Left lung (tissue), 10 donors: ENCODE measurements around the gene SLC4A11. TPM values are rescaled to one million over a fixed set of nuclear protein-coding genes. Genes with fewer than 3 reads are reported as not detected.

Experiments used
- ATAC-seq: fragments of 200-7000 bp; cut with Tn5 transposase; one replicate; pipeline ENCODE4 v1.9.1; 2020; ENCODE audit warnings: moderate library complexity
- DNase-seq, 4 donors: peaks; one replicate each; pipeline ENCODE4 v3.0.0-alpha.2; 2013 to 2020
- H3K27ac ChIP-seq, 2 donors: fragments of 200-600 bp; sonication (generic) in 1 of 2; one replicate each; pipeline versions ENCODE4 v1.5.0 to v1.8.0; 2020 to 2021
- H3K27me3 ChIP-seq, 2 donors: fragments of 200-600 bp; sonication (generic) in 1 of 2; one replicate each; pipeline versions ENCODE4 v1.5.0 to v1.8.0; 2020 to 2021
- H3K36me3 ChIP-seq, 2 donors: fragments of 200-600 bp; sonication (generic) in 1 of 2; one replicate each; pipeline versions ENCODE4 v1.5.0 to v1.8.0; 2020 to 2021
- H3K4me1 ChIP-seq, 2 donors: fragments of 200-600 bp; one replicate each; pipeline ENCODE4 v1.8.0; 2021
- H3K4me3 ChIP-seq, 2 donors: fragments of 200-600 bp; sonication (generic) in 1 of 2; one replicate each; pipeline versions ENCODE4 v1.5.0 to v1.8.0; 2020 to 2021; ENCODE audit warnings: mild to moderate bottlenecking in 1 of 2
- H3K9me3 ChIP-seq, 2 donors: fragments of 200-600 bp; sonication (generic) in 1 of 2; one replicate each; pipeline versions ENCODE4 v1.5.0 to v1.8.0; 2020 to 2021
- intact Hi-C, 2 donors: fragments of 100-400 bp; cut with DNase I; formaldehyde crosslinking; loops; one replicate each; pipeline versions ENCODE4 v1.11.2 to v1.14.2; 2022
- polyA plus RNA-seq, 6 donors: library from polyadenylated mRNA; unstranded; fragments of 120-200 nt; gene quantifications; one replicate each; pipeline ENCODE4 v1.2.1, GENCODE V29; 2013; ENCODE audit not compliant: insufficient read length in 6 of 6
- total RNA-seq, 2 donors: library from RNA; stranded (reverse); fragmentation: NEBNext Ultra II Directional; extraction: Animal tissue kit (Norgen Biotek cat#: 25700); gene quantifications; one replicate each; pipeline ENCODE4 v1.2.1, GENCODE V29; 2021
- TF ChIP-seq, protein P1 (sequence below), 2 donors: fragments of 200-600 bp; sonication (generic) in 1 of 2; IDR thresholded peaks; one replicate each; pipeline versions ENCODE4 v1.5.0 to v1.8.0; 2021; ENCODE audit warnings: antibody characterized with exemption in 2 of 2
- donor health status: DM: no; HTN: yes; CAD: no.
- donor health status: DM: no; HTN: no; CAD: no.

Gene SLC4A11
- total and polyA plus RNA-seq, 8 donors = 0.44 to 4.8 (median 0.96) TPM

- TF ChIP-seq, protein P1, sequence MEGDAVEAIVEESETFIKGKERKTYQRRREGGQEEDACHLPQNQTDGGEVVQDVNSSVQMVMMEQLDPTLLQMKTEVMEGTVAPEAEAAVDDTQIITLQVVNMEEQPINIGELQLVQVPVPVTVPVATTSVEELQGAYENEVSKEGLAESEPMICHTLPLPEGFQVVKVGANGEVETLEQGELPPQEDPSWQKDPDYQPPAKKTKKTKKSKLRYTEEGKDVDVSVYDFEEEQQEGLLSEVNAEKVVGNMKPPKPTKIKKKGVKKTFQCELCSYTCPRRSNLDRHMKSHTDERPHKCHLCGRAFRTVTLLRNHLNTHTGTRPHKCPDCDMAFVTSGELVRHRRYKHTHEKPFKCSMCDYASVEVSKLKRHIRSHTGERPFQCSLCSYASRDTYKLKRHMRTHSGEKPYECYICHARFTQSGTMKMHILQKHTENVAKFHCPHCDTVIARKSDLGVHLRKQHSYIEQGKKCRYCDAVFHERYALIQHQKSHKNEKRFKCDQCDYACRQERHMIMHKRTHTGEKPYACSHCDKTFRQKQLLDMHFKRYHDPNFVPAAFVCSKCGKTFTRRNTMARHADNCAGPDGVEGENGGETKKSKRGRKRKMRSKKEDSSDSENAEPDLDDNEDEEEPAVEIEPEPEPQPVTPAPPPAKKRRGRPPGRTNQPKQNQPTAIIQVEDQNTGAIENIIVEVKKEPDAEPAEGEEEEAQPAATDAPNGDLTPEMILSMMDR (IDR thresholded peaks at IDR 0.05) = no peak
- ATAC-seq (no peak), DNase-seq (no peak)
- Histone ChIP-seq H3K4me3 (no peak overlapping the region), H3K27ac (no peak overlapping the region), H3K27me3 (no peaks in the 10 kb centered on the region), H3K36me3 (peaks cover 0 to 40% of the 10 kb centered on the region in 2 donors), H3K4me1 (no peaks in the 10 kb centered on the region), H3K9me3 (no peaks in the 10 kb centered on the region)
- intact Hi-C loops = no loop called here
Measured at GRCh38 chr20:3226093-3226492, 12.9 kb downstream of the SLC4A11 start.

DNA sequence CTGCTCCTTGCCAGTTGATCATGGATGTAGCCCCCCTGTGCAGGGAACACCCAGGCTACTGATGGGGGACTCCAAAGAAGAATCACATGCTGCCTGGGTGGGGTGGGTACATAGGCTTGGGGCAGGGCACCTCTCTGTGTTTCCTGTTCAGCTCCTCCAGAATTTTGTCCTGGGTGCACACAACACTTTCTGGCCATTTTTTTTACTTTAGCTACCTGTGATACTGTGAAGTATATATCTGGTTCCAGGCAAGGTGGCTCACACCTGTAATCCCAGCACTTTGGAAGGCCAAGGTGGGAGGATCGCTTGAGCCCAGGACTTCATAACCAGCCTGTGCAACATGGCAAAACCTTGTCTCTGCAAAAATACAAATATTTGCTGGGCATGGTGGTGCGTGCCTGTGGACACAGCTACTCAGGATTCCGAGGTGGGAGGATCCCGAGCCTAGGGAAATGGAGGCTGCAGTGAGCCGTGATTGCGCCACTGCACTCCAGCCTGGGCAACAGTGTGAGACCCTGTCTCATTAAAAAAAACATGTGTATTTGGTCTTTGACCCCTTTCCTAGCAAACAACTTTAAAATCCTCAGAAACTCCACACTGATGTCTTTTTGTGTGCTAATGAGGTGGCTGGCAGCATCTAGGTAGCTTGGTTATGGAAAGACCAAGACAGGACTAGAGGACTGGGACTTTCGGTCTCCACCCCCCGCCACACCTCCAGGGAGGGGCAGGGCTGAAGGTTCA lies 14.1 kb downstream of the SLC4A11 start:
- no peaks in the 10 kb centered on the region for H3K27me3 ChIP-seq
- H3K36me3 ChIP-seq = peaks cover 0 to 52% of the 10 kb centered on the region in 2 donors
- intact Hi-C loops = no loop called here
- no peak overlapping the region for H3K4me3 ChIP-seq
- ATAC-seq = no peak
- no peaks in the 10 kb centered on the region for H3K9me3 ChIP-seq
- no peak overlapping the region for H3K27ac ChIP-seq
- TF ChIP-seq, protein P1 (IDR thresholded peaks at IDR 0.05) = no peak
- no peaks in the 10 kb centered on the region for H3K4me1 ChIP-seq
- no peak for DNase-seq

DNA sequence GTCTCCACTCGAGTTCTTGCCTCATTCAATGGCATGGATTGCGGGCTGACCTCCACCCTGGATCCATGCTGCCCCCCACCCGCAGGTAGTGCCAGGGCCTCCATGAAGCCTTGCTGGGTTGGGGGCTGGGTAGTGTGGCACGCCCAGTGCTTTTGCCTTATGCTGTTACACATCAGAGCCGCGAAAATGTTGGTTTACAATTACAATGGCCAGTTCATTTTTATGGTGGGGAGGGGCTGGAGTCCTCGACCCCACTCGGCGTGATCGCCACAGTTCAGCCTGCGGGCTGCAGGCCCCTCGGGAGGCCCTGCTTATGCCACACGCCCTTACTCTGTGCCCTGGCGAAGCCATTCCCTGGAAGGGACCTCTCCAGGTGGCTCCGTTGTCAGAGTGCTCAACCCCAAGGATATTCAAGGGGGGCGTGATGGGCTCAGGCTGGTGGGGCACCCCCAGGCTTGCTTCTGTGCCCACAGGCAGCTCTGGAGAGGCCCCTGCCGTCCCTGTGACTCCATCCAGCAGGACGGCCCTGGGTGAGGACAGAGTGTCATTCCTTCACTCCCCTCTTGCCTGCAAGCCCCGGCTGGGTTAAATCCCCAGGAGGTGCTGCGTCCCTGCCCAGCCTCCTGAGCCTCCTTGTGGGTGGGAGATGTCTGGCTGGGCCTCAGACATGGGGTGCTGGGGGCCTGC lies 14.9 kb downstream of the SLC4A11 start:
- Histone ChIP-seq H3K4me1 (no peaks in the 10 kb centered on the region), H3K36me3 (peaks cover 0 to 60% of the 10 kb centered on the region in 2 donors), H3K27me3 (no peaks in the 10 kb centered on the region), H3K4me3 (no peak overlapping the region), H3K9me3 (no peaks in the 10 kb centered on the region), H3K27ac (no peak overlapping the region)
- intact Hi-C loops = no loop called here
- TF ChIP-seq, protein P1 (IDR thresholded peaks at IDR 0.05) = no peak
- DNase-seq (peak in 1 of 4 donors; percentile 57), ATAC-seq (no peak)

DNA sequence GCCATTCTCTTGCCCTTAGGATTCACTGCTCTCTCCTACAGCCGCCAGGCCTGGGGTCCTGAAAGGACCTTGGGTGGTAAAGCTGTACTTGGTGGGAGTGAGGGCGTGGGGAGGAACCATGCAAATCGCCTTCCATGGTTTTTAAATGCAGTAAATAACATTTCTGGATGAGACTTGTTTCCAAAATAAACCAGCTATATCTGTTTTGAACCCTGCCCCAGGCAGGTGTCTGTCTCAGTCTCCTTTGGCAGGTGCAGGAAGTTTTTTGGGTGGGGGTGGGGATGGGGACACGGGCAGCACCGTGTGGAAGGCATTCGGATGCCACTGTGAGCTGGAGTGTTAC lies 15.4 kb downstream of the SLC4A11 start:
- Histone ChIP-seq H3K4me1 (peaks cover 0 to 3% of the 10 kb centered on the region in 2 donors), H3K27ac (no peak overlapping the region), H3K9me3 (no peaks in the 10 kb centered on the region), H3K4me3 (no peak overlapping the region), H3K36me3 (peaks cover 0 to 62% of the 10 kb centered on the region in 2 donors), H3K27me3 (no peaks in the 10 kb centered on the region)
- DNase-seq (no peak), ATAC-seq (no peak)
- TF ChIP-seq, protein P1 (IDR thresholded peaks at IDR 0.05) = no peak
- intact Hi-C loops = no loop called here
